GM21526 (cell line): ENCODE measurements around the gene TSPAN11.

Experiments used
- ATAC-seq: cut with Tn5 transposase; IDR thresholded peaks from one replicate; pipeline ENCODE4 v1.9.1; 2021; ENCODE audit warnings: moderate library complexity; ENCODE audit not compliant: unreplicated experiment, low FRiP score

Gene TSPAN11

DNA sequence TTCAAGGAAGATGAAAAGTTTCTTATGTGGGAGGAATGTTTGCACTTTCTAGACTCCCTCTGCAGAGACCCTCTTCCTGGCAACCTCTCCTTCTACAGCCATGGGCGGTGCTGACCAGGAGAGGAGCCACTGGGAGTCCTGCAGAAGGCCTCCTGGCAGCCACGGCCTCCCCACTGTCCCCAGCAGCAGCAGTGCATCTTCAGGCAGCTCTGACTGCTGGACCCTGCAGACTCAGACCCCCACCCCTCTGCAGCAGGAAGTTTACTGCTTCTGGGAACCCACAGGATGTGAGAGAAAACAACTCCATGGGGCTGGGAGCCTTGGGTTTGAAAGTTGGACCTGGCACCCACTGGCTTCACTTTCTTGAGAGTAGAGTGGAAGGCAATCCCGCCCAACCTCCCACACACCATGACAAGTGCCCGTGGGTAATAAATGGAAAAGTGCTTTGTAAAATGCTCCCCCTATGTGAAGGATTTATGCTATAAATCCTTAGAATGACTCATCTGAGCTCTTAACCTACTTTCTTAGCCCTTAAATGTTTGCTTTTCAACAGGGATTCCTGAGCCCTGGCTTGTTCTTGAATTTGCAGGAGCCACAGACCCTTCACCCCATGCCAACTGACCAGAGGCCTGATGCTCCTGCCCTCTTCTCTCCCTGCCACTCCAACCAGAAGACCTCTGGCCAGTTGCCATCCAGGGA lies 109.6 kb downstream of the TSPAN11 start:
- no peak for ATAC-seq

DNA sequence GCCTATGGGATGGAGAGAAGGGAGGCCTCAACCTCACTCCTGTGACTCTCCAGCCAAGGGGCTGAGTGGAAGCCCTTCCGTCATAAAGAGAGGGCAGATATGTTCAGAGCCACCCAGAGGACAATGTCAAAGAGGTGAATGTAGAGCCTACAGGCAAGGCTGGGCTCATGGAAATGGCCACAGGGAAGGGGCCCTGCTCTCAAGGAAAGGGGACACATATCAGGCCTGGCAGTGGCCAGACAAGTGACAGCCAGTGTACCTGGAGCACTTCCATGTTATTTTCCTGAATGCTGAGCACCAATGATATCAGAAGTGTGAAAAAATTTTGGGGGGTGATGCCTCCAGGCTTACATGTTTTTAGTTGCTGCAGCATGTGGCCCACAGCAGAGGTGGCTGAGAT lies 110.5 kb downstream of the TSPAN11 start:
- ATAC-seq, result no peak

DNA sequence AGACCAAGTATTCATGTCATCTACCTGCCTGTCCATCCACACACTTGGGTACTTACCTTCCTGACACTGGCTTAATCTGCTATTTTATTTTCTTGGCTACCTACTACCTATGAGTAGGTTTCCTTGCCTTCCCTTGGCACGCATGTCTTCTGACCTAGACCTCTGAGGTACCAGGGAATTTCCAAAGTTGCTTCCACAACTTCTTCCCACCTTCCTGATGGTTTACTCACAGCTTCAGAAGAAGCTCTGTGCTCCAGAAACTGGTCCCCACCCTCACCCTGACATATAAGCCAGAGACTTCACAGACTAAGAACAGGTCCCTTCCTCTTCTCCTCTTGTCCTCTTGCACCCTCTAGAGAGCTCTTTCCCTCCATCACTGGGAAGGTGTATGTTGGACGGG lies 111.4 kb downstream of the TSPAN11 start:
- no peak for ATAC-seq

DNA sequence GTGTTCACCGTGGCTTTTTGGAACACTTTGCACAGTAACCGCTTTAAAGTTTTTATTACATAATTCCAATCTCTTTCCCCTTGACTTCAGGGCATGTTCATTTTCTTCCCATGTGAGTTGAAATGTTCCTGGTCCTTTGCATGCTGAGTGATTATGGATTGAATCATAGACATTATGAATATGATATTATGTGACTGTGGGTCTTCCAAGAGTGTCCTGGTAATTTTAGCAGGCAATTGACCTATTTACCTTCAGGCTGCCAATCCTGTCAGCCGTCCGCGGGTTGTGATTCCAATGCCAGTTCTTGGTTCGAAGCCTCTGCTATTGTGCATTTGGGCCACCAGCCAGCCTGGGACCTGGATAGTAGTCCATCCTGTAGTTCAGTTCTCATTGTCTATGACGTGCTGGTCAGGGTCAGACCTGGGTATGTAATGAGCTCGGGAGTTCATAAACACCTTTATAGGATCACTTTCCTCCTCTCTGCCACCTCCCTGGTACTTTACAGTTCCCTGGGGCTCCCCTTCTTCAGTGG lies 114.6 kb downstream of the TSPAN11 start:
- ATAC-seq, result no peak
